NCI-H2227 (cell line): Measurements from ENCODE around the gene CRYBA1.
"Not testable (repeated sequence)": the region's sequence is repeated elsewhere in the genome, so short reads cannot be mapped to it uniquely, and the experiment has no call there.

Experiments
- DNase-seq: peaks from one replicate; lab custom pipeline; 2025; ENCODE audit not compliant: unreplicated experiment; lab: John Stamatoyannopoulos, UW

Gene CRYBA1

DNA sequence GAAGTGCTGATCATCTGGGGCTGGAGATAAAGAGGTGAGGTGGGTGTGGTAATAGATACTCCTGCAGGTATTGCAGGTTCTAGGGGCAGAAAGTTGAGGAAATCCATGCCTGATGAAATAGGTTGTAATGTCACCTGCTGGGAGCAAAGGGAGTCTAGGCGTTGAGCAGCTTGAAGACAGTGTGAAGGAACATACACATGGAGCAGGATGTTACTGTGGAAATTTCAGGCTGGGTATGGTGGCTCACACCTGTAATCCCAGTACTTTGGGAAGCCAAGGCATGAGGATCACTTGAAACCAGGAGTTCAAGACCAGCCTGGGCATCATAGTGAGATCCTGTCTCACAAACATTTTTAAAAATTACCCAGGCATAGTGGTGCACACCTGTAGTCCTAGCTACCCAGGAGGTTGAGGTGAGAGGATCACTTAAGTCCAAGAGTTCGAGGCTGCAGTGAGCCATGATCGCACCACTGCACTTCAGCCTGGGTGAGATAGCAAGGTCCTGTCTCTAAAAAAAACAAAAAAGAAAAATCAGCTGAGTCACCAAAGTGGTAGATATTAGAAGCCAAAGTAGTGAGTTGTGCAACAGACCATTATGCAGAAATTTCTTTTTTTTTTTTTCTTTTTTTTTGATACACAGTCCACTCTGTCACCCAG, 9.1 kb upstream of the CRYBA1 start:
- DNase-seq, result no peak

DNA sequence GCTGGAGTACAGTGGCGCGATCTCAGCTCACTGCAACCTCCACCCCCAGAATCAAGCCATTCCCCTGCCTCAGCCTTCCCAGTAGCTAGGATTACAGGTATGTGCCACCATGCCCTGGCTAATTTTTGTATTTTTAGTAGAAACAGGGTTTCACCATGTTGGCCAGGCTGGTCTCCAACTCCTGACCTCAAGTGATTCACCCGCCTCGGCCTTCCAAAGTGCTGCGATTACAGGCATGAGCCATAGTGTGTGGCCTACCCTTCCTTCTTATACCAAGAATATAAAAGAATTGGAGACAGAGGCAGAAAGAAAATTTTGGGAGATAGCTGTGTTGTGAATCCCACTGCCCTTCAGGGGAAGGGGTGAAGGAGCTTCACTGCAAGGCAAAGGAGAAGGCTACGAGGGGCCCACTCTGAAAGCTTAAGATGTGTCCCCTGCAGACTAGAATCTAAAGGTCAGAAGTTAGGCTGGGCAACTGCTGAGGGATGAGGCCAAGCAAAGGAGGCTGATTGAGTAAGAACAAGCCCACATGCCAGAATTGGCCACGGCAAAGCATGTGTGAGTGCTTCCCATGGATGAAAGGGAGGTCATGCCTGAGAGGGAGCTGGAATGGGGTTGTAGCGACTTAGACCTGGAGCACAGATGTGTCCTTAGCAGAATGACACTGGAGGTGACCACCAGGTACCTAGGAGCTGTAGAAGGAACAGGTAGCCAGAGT, 8.4 kb upstream of the CRYBA1 start:
- no peak for DNase-seq

DNA sequence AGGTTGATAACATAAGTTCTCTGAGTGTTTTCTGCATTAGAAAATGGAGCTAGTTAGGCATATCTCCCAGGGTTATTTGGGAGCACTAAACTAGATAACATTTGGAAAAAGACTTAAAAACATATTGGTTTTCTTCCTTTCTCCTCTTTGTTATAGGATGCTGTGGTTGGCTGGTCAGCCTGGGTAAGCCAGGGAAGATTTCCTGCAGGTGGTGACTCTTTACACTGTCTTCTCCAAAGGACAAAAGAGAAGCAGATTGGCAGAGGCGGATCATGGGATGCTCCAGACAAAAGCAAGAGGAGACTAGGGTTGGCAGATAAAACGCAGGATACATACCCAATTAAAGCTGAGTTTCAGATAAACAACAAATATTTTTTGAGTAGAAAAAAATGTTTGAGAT, 6.2 kb upstream of the CRYBA1 start:
- DNase-seq, result no peak

DNA sequence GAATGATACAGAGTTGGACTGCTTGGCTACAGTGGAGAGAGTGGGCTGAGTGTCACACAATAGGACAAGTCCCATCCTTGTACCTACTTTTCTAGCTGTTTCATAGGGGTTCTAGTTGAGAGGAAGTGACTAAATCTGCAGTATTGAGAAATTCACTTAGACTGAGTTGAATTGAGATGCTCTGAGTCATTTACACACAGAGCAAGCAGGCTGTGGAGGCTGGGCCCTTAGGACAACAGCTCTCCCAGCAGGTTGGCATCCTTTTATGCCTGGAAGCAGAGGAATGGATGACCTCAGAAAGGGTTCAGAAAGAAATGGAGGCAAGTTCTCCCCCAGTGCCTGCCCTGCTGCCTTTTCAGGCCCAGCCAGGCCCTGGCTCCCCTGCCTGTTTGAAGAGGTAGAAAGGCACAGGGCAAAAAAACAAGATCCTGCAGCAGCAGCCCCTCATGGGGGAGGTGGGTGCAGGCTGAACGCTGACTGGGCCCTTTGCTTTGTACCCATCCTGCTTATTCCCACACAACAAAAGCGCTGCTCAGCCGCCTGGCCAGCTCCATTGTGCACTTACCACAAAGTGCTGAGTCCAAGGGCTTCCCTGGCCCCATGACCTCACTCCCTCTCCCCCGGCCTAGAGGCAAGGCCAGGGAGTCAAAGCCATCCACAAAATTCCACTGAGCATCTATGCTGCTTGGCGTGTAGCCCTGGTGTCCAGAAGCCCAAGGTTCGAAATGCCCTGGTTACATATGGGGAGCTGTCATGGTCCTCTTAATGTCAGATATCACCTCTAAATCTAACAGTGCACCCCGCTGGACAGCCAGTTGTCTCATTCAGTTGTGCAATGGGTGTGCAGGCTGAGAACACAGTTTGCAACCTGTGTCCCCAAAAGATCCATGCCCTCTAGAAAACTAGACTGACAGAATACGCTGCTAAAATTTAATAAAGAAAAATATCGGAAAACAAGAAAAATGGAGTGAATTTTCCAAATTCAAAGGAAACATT, 5.4 kb upstream of the CRYBA1 start:
- DNase-seq, result no peak

DNA sequence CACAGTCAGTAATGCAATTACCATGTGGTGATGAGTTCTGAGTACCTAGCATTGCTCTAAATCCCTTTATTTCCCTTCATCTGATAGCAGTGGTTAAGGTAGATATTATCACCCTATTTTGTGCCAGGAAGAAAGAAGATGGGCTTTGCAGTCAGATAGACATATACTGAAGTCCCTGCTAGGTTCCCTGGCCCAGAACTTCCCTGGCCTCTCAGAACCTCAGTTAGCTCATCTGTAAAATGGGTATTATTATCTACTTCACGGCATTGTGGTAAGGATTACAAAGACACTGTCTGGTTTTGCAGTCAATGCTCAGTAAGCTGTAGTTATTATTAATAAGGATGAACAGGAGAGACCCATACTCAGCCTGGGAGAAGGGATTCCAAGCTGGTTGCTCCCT, 4.6 kb upstream of the CRYBA1 start:
- no peak for DNase-seq

DNA sequence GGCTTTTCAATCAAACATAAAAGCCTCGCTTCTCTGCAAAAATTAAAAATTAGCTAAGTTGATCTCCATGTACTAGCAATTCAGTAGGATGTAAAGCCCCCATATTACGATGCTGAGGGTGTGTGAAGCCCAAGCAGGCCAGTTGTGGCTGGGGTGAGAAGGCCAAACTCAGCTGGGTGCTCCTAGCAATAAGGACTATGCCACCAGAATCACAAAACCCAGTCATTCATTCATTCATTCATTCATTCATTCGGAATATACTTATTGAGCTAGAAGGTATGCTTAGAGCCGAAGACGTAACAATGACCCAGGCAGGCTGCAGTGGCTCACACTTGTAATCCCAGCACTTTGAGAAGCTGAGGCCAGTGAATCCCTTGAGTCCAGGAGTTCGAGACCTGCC, 3.9 kb upstream of the CRYBA1 start:
- DNase-seq, result no peak

DNA sequence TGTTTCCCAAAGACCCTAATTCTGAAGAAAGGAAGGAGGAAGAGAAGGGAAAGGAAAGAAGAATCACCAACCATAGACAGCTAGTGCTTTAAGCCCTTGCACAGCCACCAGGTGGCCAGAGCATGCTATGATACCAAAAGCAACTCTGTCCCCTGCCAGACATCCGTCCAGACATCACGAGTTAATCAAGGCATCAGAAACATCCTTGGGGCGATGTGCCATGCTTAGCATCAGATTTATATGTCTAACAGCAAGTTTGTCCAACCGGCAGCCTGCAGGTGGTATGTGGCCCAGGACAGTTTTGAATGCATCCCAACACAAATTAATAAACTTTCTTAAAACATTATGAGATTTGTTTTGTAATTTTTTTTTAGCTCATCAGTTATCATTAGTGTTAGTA, 2.9 kb upstream of the CRYBA1 start:
- no peak for DNase-seq

DNA sequence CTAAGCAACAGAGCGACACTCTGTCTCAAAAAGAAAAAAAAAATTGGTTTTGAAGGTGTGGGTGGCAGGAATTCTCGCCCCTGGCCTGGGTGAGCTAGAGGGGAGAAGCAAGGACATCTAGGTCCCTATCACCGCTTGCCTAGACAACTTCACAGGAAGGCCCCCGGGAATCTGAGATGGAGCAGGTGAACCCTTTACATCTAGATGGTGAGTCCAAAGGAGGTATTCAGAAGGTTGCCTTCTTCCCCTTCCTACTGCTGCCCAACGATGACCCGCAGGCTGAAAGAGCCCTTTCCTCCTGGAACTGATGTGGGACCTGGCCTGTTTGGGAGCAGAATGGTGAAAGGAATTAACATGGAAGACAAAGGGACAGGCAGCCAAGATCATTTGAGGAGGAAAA, 1.3 kb upstream of the CRYBA1 start:
- DNase-seq, result no peak

DNA sequence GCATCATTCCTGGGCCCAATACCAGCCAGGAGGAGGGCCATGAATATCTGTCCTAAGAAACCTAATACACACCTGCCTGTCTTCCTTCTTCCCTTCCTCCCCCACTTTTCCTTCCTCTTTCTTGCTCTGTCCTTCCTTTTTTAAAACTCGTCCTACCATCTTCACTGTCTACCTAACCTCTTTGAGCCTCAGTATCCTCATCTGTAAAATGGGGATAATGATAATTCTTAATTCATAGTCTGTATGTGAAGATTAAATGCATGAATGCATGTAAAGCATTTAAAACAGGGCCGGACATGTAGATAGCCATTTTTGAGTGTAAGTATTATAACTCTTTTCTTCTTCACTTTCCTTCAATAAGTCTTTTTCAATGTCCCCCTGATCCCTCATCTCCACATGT, 560 bp downstream of the CRYBA1 start:
- DNase-seq, result no peak

DNA sequence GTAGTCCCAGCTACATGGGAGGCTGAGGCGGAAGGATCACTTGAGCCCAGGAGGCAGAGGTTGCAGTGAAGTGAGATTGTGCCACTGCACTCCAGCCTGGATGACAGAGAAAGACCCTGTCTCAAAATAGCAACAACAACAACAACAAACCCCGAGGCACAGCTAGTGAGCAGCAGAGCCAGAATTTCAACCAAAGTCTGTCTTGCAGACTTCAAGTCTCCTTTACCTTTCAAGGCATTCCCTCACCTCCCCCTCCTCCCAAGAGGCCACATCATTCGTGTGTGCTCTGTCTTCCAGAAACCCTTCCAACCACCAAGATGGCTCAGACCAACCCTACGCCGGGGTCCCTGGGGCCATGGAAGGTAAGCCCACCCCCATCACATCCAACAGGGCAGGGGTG, 2.2 kb downstream of the CRYBA1 start:
- DNase-seq, result no peak

DNA sequence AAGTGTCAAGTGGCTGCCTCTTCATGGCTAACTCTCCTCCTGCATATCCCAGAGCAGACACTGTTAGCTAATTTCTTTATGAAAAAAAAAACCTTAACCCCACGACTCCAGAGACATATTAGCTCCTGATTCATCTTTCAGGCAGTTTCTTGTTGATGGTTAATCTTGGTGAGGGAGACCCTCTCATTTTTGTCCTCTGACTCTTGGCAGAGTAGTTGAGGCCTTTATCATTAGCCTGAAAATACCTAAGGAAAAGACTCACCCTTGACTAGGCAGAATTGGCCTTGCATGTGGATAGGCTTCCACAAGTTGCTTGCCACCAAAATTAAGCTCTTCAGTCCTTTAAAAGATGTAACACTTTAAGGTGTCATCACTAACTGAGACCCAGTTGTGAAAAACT, 4.0 kb downstream of the CRYBA1 start:
- DNase-seq, result no peak

DNA sequence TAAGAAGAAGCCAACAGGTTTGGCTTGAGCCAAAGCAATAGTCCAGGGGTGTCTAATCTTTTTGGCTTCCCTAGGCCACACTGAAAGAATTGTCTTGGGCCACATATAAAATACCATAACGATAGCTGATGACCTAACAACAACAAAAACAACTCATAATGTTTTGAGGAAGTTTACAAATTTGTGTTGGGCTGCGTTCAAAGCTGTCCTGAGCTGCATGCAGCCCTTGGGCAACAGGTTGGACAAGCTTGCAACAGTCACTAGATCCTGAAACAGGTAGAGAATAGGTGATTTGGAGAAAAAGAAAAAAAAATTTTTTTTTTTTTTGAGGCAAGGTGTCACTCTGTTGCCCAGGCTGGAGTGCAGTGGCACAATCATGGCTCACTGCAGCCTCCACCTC, 4.5 kb downstream of the CRYBA1 start:
- no peak for DNase-seq

DNA sequence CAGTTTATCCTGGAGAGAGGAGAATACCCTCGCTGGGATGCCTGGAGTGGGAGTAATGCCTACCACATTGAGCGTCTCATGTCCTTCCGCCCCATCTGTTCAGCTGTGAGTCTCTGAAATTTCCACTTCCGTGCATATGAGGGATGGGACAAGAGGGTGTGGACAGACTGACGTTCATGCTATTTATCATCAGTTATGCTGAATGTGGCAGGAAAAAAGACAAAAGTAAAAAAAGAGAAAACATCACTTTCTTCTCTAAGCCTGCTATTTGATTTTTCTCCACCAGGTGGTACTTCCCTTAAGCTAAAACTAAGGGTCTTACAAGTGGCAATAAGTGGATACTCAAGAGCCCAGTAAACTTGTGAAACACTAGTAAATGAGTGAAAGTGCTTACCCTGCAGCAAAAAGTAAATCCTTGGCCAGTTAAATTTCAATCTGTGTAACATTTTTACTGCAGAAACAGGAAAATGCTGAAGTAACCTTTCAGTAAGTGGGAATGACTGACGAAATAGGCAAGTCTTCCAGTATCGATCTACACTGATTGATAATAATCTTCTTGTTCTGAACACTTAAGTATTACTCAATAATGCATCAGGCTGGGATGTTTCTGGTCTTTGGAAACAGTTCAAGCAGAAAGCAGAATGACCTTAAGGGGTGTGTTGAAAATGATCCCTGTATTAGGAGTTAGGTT, 5.6 kb downstream of the CRYBA1 start:
- peak; percentile 10 for DNase-seq

DNA sequence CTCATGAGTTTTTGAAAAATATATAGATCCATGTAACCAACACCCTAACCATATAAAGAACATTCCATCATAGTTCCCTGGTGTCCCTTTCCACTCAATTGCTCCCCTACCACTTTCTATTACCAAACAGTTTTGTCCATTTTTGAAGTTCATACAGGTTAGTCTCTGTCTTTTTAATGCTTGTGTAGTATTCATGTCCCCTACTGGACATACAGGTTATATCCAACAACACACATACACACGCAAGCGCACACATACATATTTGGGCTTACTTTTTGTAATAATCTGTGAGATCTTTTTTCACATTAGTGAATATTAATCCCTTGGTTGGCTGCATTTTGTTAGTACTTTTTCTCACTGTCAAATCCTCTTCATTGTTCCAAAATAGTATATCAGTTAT, 6.4 kb downstream of the CRYBA1 start:
- DNase-seq, result no peak

DNA sequence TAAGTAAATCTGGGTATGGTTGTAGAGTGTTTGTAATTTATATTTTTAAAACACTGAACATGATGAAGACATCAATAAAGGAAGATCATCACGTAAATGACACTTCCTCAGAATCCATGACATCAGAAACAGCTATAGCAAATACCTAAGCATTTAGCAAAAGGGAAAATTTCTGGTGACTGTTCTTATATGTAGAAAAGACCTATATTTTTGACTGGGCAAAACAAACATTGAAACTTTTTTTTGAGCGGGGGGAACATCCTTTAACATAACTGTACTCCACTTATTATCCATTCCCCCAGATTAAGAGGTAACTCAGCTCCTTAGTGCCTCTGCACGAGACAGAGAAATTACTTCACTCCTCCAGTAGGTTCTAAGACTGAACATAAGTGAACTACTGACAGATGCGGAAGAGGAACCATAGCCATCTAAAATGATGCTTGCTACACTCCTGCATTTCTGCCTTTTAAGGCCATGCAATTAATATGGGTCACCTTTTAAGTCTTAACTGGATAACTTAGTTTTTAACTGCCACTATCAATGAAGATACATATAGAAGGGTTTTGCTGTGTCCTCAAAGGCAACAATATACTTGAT, 9.4 kb downstream of the CRYBA1 start:
- no peak for DNase-seq

DNA sequence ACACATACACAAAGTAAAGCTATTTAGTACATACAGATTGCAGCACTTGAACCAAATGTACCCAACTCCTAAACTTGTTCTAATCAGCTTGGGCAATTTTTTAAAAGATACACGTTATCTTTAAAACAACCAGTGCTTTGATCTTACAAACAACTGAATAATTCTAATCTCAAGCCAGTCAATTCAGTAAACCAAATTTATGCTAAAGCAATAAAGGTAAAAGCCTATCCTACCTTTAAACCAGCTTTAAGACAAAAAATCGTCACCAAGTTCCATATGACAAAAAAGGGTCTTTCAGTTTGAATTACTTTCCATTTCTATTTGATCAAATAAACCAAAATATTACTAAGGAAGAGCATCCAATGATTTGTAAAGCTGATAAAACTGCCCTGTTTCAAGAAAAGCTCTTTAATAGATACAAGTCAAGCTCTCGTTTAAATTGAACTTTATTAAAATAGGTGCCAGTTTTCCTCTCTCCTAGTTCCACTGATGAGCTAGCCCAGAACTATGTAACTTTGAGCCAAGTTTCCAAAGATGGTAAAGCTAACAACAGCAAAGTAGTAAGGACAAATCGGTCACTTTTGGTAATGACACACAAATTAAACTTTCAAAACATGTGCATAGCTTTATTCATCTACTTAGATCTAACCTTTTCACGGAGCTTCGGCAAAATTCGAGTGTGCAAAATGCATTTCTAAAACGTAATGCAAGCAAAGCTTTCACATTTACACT, 10.2 kb downstream of the CRYBA1 start:
- DNase-seq, result no peak

DNA sequence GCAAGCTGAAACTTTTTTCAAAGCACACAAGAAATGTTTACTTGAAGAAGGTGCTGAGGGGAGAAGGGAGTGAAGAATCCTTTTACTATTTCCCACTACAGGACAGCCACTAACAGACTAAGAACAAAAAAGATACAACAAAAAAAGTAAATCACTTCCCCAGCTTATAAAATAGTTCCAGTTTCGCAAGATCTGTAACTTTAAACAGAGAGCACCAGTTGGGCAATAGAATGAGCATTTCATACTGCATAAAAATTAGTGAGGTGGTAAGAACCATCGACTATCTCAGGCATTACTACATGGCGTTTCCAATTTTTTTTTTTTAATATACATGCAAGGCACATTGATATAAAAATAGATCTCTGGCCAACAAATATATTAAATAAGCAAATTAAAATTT, 11.1 kb downstream of the CRYBA1 start:
- DNase-seq, result no peak

DNA sequence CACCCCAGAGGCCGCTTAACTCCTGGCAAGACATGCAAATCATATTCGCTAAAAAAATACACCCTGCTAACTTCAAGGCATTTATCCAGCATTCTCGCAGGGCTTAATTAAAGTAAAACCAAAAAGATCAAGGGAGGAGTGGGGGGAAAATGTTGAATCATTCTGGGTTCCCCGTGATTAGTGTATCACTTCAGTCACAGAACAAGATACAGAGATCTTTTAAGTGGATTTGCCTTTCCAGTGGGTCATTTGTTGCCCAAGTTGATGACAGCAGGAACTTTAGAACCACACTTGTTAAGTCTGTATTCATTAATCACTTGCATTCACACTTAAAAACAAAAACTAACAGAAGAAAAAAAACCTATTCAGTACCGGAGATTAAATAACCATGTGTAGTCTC, 17.3 kb downstream of the CRYBA1 start:
- DNase-seq, result no peak

DNA sequence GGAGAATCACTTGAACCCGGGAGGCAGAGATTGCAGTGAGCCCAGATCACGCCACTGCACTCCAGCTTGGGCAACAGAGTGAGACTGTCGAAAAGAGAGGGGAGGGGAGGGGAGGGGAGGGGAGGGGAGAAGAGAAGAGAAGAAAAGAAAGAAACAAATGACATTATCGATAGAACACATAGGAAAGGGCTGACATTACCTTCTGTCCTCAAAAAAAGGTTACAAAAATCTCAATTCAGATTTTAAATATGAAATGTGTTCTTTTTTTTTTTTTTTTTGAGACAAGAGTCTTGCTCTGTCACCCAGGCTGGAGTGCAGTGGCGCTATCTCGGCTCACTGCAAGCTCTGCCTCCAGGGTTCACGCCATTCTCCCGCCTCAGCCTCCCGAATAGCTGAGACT, 25.3 kb downstream of the CRYBA1 start:
- DNase-seq, result not testable (repeated sequence)

DNA sequence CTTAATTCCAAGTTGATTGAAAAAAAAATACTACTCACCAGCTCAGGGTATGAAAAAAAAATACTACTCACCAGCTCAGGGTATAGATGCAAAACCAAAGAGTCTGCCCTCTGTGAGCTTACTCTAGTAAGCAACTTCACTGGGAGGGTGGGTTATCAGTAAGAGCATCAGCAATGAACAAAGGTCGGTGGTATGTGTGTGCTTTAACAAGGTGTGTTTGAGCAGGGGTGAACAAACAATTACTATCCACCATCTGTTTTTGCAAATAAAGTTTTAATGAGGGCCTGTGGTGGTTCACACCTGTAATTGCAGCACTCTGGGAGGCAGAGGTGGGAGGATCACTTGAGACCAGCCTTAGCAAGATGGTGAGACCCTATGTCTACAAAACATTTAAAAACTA, 27.3 kb downstream of the CRYBA1 start:
- DNase-seq, result no peak
